Measurements from ENCODE around the gene APOC3. TPM values are rescaled to one million over a fixed set of nuclear protein-coding genes. Genes with fewer than 3 reads are reported as not detected.

APOC3 gene
- total RNA-seq, 2 donors from 2014 or later = not detected

- Histone ChIP-seq H3K4me3 (no peak overlapping the region), H3K27me3 (replicated peaks; ENCODE audit: insufficient read depth) (no peaks in the 10 kb centered on the region), H3K36me3 (peaks cover 0 to 5% of the 10 kb centered on the region in 2 donors), H3K27ac (no peak overlapping the region), H3K9me3 (no peaks in the 10 kb centered on the region), H3K4me1 (replicated peaks) (peaks cover 14% of the 10 kb centered on the region)
- intact Hi-C loops (cut with DNase I) = no loop called here
- TF ChIP-seq CTCF (IDR thresholded peaks at IDR 0.05) (no peak), POLR2A (IDR thresholded peaks at IDR 0.05) (no peak), POLR2AphosphoS5 (IDR thresholded peaks at IDR 0.05) (no peak)
- no peak for DNase-seq (ENCODE audit: low spot score)
- WGBS = 86% methylated on average over 5 of the region's 5 CpGs
These were observed 26.7 kb downstream of the APOC3 start for GRCh38 chr11:116856423-116856822.

GRCh38 chr11:116857316-116857715 lies 27.6 kb downstream of the APOC3 start:
- 89% methylated on average over 2 of the region's 2 CpGs for WGBS
- intact Hi-C loops (cut with DNase I) = no loop called here
- peaks cover 0 to 7% of the 10 kb centered on the region in 2 donors for H3K36me3 ChIP-seq
- H3K27me3 ChIP-seq (replicated peaks; ENCODE audit: insufficient read depth) = no peaks in the 10 kb centered on the region
- no peak for TF ChIP-seq POLR2A (IDR thresholded peaks at IDR 0.05)
- TF ChIP-seq POLR2AphosphoS5 (IDR thresholded peaks at IDR 0.05) = no peak
- no peak for TF ChIP-seq CTCF (IDR thresholded peaks at IDR 0.05)
- no peak overlapping the region for H3K4me3 ChIP-seq
- H3K4me1 ChIP-seq (replicated peaks) = peaks cover 8% of the 10 kb centered on the region
- no peak for DNase-seq (ENCODE audit: low spot score)
- H3K9me3 ChIP-seq = no peaks in the 10 kb centered on the region
- H3K27ac ChIP-seq = no peak overlapping the region

GRCh38 chr11:116857936-116858335 lies 28.2 kb downstream of the APOC3 start:
- no peak overlapping the region for H3K4me3 ChIP-seq
- H3K27ac ChIP-seq = no peak overlapping the region
- DNase-seq (ENCODE audit: low spot score) = no peak
- intact Hi-C loops (cut with DNase I) = no loop called here
- peaks cover 5% of the 10 kb centered on the region for H3K4me1 ChIP-seq (replicated peaks)
- no peaks in the 10 kb centered on the region for H3K27me3 ChIP-seq (replicated peaks; ENCODE audit: insufficient read depth)
- TF ChIP-seq POLR2A (IDR thresholded peaks at IDR 0.05) = no peak
- no peak for TF ChIP-seq POLR2AphosphoS5 (IDR thresholded peaks at IDR 0.05)
- no peak for TF ChIP-seq CTCF (IDR thresholded peaks at IDR 0.05)
- H3K36me3 ChIP-seq = peaks cover 0 to 7% of the 10 kb centered on the region in 2 donors
- 92% methylated on average over 7 of the region's 7 CpGs for WGBS
- no peaks in the 10 kb centered on the region for H3K9me3 ChIP-seq

DNA sequence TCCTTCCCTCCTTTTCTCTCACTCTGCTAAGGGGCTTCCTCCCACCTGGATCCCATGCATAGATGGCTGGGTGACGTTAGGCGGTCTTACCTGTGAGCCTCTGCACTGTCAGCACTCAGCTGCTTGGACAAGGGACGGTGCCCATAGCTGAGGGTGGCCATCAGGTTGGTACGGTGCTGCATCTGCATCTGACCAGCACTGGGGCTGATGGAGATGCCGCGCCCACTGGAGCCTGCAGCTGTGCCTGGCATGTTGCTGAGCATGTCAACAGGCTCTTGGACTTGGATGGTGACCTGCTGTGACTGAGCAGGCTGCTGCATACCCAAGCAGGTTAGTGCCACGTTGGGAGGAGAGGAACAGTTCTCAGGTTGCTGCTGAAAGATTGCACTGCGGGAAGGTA lies 29.5 kb downstream of the APOC3 start:
- WGBS = 95% methylated on average over 8 of the region's 8 CpGs
- H3K36me3 ChIP-seq = peaks cover 0 to 7% of the 10 kb centered on the region in 2 donors
- no peaks in the 10 kb centered on the region for H3K9me3 ChIP-seq
- no peak for TF ChIP-seq POLR2A (IDR thresholded peaks at IDR 0.05)
- TF ChIP-seq POLR2AphosphoS5 (IDR thresholded peaks at IDR 0.05) = no peak
- TF ChIP-seq CTCF (IDR thresholded peaks at IDR 0.05) = no peak
- no peak overlapping the region for H3K4me3 ChIP-seq
- intact Hi-C loops (cut with DNase I) = no loop called here
- H3K27me3 ChIP-seq (replicated peaks; ENCODE audit: insufficient read depth) = no peaks in the 10 kb centered on the region
- H3K4me1 ChIP-seq (replicated peaks) = no peaks in the 10 kb centered on the region
- DNase-seq (ENCODE audit: low spot score) = no peak
- no peak overlapping the region for H3K27ac ChIP-seq

DNA sequence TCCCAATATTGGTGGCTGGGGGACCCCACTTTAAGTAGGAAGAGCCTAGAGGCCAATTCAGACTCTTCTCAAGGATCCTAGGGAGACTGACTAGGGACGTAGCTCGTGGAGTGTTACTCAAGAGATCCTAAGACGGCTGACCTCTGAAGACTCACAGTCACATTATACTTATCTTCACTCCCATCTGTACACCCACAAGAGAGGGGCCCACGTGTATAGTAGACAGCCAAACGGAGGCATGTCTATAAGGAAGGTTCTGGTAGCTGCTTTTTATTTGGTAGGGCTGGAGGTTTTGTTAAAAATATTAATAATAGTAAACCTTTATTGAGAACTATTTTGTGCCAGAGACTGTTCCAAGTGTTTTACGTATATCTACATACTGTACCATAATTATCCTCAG lies 30.6 kb downstream of the APOC3 start:
- 81% methylated on average over 6 of the region's 6 CpGs for WGBS

More for the DNA sequence above, 30.6 kb downstream of the APOC3 start:
- Histone ChIP-seq H3K27me3 (replicated peaks; ENCODE audit: insufficient read depth) (no peaks in the 10 kb centered on the region), H3K9me3 (no peaks in the 10 kb centered on the region), H3K4me1 (replicated peaks) (no peaks in the 10 kb centered on the region), H3K4me3 (no peak overlapping the region), H3K36me3 (peaks cover 0 to 7% of the 10 kb centered on the region in 2 donors), H3K27ac (no peak overlapping the region)
- no peak for TF ChIP-seq POLR2A (IDR thresholded peaks at IDR 0.05)
- TF ChIP-seq CTCF (IDR thresholded peaks at IDR 0.05) = no peak
- TF ChIP-seq POLR2AphosphoS5 (IDR thresholded peaks at IDR 0.05) = no peak
- intact Hi-C loops (cut with DNase I) = no loop called here
- DNase-seq (ENCODE audit: low spot score) = no peak

All from prostate gland (tissue), 2 donors.